Skeletal muscle satellite cell (primary cell): ENCODE measurements around the gene OPN5.

Source experiments
- H3K27me3 ChIP-seq: 2 replicates; pipeline ENCODE4 v1.7.0; 2013; ENCODE audit warnings: low read length; ENCODE audit not compliant: control insufficient read depth, insufficient read depth
- H3K36me3 ChIP-seq: 2 replicates; pipeline ENCODE4 v1.7.0; 2013; ENCODE audit warnings: mild to moderate bottlenecking, control low read depth, low read length; ENCODE audit not compliant: insufficient read depth
- H3K4me1 ChIP-seq: 2 replicates; pipeline ENCODE4 v1.7.0; 2013; ENCODE audit warnings: low read length; ENCODE audit not compliant: control insufficient read depth, insufficient read depth
- H3K4me2 ChIP-seq: 2 replicates; pipeline ENCODE4 v1.7.0; 2013; ENCODE audit warnings: mild to moderate bottlenecking, low read length
- H3K4me3 ChIP-seq: 2 replicates; pipeline ENCODE4 v1.7.0; 2013; ENCODE audit warnings: low read length
- H3K9ac ChIP-seq: 2 replicates; pipeline ENCODE4 v1.7.0; 2013; ENCODE audit warnings: mild to moderate bottlenecking, low read depth, low read length, moderate library complexity
- H3K9me3 ChIP-seq: replicated peaks from 2 replicates; pipeline ENCODE4 v1.7.0; 2013; ENCODE audit warnings: mild to moderate bottlenecking, control low read depth, low read length

Gene OPN5

DNA sequence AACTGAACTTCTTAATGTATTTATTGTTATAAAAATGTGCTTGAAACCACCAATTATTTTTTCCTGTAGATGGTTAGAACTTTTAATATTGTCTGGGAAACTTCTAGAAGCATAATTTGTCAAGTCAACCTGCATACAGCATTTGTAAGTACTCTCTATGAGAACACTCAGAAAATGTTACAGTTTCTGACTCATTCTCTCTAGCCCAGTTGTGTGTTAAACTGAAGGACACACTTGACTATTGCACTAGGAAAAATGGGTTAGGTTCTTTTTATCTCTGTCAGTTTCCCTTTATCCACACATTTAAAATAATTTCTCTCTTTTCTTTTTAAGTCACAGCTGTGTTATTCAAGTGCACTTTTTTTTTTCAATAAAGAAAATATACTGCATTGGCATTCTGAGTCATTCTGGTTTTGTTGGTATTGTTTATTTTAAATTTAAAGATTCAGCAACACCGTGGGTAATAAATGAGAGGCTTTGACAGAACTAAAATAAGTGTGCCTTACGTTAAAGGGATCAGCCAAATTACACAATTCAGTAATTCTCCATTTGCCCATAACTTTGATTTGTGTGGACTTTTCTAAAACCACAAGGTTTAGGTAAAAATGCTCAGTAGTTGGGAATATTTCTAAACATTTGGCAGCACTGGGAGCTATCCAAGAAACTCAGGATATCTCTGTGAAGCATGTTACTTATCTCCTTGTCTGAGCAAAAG lies 50.7 kb downstream of the OPN5 start:
- no peaks in the 10 kb centered on the region for H3K36me3 ChIP-seq
- no peaks in the 10 kb centered on the region for H3K4me1 ChIP-seq
- H3K4me2 ChIP-seq, result no peak overlapping the region
- no peak overlapping the region for H3K9ac ChIP-seq
- no peaks in the 10 kb centered on the region for H3K9me3 ChIP-seq
- H3K4me3 ChIP-seq, result no peak overlapping the region
- no peaks in the 10 kb centered on the region for H3K27me3 ChIP-seq

DNA sequence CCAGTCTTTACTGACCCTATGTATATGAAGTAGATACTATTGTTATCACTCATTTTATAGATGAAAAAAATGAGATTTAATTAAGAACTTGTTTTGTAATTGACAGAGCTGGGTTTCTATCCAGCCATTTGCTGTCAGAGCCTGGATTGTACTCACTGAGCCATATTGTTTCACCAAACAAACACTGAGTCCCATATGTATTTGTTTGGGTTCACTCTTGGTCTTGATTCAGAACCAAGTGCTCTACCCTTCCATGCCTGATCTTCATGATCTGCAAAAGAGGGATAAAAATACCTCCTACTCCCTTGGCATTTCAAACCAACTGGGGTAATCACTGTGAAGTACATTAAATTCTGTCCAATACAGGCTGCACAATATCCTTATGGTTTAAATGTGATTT lies 52.4 kb downstream of the OPN5 start:
- Histone ChIP-seq H3K4me2 (no peak overlapping the region), H3K4me3 (no peak overlapping the region), H3K27me3 (no peaks in the 10 kb centered on the region), H3K4me1 (no peaks in the 10 kb centered on the region), H3K9ac (no peak overlapping the region), H3K9me3 (no peaks in the 10 kb centered on the region), H3K36me3 (no peaks in the 10 kb centered on the region)

DNA sequence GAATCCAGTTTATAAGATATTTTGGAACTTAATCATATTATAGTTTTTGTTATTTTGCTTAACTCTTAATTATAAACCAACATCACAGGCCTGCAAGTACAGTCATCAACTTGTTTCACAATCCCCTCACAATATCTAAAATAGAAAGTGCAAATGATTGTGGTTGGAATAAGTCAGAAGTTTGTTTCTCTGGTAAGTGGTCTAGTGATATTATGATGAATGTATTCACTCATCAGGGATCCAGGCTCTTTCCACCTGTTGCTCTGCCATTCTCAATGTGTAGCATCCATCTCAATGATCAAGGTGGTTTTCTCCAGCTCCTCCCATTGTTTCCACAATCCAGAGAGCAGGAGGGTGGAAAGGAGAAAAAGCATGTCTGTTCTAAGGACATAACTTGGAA lies 54.2 kb downstream of the OPN5 start:
- H3K4me3 ChIP-seq, result no peak overlapping the region
- no peaks in the 10 kb centered on the region for H3K27me3 ChIP-seq
- H3K9me3 ChIP-seq, result no peaks in the 10 kb centered on the region
- H3K4me1 ChIP-seq, result no peaks in the 10 kb centered on the region
- no peak overlapping the region for H3K9ac ChIP-seq
- H3K4me2 ChIP-seq, result no peak overlapping the region
- H3K36me3 ChIP-seq, result no peaks in the 10 kb centered on the region

DNA sequence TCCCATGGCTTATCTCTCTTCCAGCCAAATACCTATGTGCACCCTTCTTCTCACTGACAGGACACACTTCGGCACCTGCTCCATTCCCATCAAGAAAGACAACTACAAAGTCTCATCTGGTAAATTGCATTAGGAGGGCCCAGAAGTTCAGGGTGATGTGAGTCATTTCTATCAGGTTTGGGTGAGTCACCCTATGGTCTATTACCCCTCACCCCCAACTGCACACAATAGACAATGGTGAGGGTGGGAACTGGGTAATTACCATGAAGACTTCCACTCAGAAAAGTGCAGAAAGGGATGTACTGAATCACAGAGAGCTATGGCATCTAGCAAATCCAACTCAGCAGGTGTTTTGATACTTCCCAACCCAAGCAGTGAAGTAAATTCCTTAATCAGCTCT lies 54.8 kb downstream of the OPN5 start:
- no peaks in the 10 kb centered on the region for H3K27me3 ChIP-seq
- H3K4me2 ChIP-seq, result no peak overlapping the region
- H3K36me3 ChIP-seq, result no peaks in the 10 kb centered on the region
- no peak overlapping the region for H3K9ac ChIP-seq
- no peaks in the 10 kb centered on the region for H3K4me1 ChIP-seq
- H3K9me3 ChIP-seq, result no peaks in the 10 kb centered on the region
- no peak overlapping the region for H3K4me3 ChIP-seq

DNA sequence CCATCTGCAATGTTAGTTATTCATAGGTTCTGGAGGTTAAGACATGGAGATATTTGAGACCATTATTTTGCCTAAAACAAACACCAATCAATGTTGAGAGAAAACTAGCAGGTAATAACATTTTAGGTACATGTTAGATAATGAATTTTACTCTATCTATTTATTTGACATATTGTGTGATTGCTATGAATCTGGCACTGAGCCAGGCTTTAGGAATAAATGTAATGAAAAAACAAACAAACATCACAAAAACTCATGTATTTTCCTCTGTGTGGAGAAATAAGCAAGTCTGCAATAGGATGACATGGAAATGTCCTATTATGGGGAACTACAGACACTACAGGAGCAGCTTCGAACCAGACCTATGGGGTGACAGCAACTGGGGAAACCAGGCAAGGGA lies 57.8 kb downstream of the OPN5 start:
- no peaks in the 10 kb centered on the region for H3K4me1 ChIP-seq
- no peaks in the 10 kb centered on the region for H3K9me3 ChIP-seq
- H3K9ac ChIP-seq, result no peak overlapping the region
- H3K27me3 ChIP-seq, result no peaks in the 10 kb centered on the region
- H3K4me3 ChIP-seq, result no peak overlapping the region
- no peak overlapping the region for H3K4me2 ChIP-seq
- H3K36me3 ChIP-seq, result no peaks in the 10 kb centered on the region

DNA sequence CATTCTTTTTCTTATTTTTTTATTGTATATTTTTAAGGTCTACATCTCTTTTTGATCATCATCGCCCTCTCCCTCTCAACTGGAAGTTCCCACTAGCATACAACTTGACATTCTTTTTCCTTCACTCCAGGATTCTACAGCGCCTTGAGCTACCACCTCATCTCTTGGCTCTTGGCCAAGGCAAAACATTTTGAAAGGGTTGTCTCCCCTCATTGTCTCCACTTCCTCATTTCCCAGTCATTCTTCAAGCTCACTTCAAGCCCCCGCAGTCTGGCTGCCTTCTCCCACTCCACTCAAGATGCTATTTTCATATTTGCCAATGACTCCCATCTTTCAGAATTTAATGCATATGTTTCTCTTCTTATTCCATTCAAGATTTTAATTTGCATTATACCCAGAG lies 63.0 kb downstream of the OPN5 start:
- Histone ChIP-seq H3K4me1 (no peaks in the 10 kb centered on the region), H3K36me3 (no peaks in the 10 kb centered on the region), H3K4me3 (no peak overlapping the region), H3K9ac (no peak overlapping the region), H3K27me3 (no peaks in the 10 kb centered on the region), H3K9me3 (no peaks in the 10 kb centered on the region), H3K4me2 (no peak overlapping the region)

DNA sequence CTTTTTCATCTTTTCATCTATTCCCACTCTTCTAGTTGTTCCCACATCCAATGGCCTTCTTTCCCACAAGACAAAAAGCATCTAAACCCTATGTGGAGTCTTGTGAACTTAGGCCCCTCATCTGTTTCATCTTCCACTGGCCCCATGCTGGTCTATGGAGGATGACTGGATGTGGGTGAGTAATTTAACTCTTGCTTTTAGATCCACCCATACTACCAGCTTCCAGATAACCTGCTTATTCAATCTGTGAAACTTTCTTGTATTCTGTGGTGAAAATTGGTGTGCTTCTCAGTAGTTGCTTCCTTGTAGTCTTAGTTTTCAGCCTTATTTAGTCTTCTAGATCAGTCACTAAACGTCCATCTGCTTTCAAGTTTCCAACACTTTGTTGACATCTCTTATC lies 64.9 kb downstream of the OPN5 start:
- Histone ChIP-seq H3K9me3 (no peaks in the 10 kb centered on the region), H3K36me3 (no peaks in the 10 kb centered on the region), H3K4me3 (no peak overlapping the region)

DNA sequence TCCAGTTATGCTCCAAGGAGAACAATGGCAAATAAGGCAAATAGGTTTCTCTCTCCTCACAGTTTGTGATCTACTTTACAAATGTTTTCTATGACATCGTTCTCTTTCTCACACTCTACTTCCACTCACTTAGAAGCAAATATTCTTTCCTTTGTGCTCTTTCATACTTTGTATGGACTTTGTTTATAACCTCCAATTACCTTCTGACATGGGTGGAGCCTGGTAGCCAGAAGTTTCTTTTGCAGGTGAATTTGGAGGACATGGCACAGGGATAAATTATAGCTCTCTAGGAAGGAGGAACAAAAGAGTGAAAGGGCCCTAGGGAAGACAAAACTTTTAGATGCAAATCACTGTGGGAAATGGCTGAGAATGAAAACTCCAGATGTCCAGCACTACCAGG lies 69.3 kb downstream of the OPN5 start:
- Histone ChIP-seq H3K4me1 (no peaks in the 10 kb centered on the region), H3K36me3 (no peaks in the 10 kb centered on the region), H3K27me3 (no peaks in the 10 kb centered on the region), H3K4me3 (no peak overlapping the region), H3K9ac (no peak overlapping the region), H3K9me3 (no peaks in the 10 kb centered on the region), H3K4me2 (no peak overlapping the region)

More for the DNA sequence above, 64.9 kb downstream of the OPN5 start:
- Histone ChIP-seq H3K27me3 (no peaks in the 10 kb centered on the region), H3K4me1 (no peaks in the 10 kb centered on the region), H3K4me2 (no peak overlapping the region), H3K9ac (no peak overlapping the region)

DNA sequence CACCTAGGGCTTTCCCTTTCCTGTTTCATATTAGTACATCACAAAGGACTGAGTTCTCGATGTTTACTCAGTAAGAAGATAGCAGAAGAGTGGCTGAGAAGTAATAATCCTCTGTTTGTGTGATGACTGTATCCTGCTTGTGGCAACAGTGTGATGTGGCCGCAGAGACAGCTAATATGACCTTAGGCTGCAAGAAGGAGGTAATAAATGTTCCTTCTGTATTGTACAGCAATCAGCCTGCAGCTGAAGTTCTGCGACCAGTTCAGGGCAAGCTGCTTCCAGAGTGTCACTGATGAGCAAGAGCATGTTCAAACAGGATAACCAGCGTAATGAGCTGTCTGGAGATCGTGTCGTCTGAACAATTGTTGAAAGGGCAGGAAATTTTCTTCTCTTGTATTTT lies 70.9 kb downstream of the OPN5 start:
- Histone ChIP-seq H3K4me3 (no peak overlapping the region), H3K36me3 (no peaks in the 10 kb centered on the region), H3K9ac (no peak overlapping the region), H3K9me3 (no peaks in the 10 kb centered on the region), H3K4me2 (no peak overlapping the region), H3K27me3 (no peaks in the 10 kb centered on the region), H3K4me1 (no peaks in the 10 kb centered on the region)

DNA sequence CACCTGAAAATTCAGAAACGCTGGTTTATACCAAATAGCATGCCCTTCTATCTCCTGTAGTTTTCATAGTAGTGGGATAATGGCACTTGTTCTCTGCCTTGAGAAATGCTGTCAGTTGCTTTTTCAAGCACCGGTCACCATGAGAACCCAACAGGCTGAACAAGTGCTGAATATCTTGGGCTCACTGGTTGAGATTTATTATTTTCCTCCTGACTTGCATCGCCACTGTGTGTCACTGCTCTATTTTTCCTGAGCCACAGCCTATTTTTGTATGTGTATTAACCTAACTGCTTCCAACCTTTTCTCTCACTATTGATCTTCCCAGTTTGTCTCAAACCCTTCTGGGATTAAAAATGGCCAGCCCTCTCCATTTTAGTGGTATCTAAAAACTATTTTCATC lies 71.9 kb downstream of the OPN5 start:
- Histone ChIP-seq H3K9me3 (no peaks in the 10 kb centered on the region), H3K4me3 (no peak overlapping the region), H3K36me3 (no peaks in the 10 kb centered on the region), H3K27me3 (no peaks in the 10 kb centered on the region), H3K4me2 (no peak overlapping the region), H3K4me1 (no peaks in the 10 kb centered on the region), H3K9ac (no peak overlapping the region)

DNA sequence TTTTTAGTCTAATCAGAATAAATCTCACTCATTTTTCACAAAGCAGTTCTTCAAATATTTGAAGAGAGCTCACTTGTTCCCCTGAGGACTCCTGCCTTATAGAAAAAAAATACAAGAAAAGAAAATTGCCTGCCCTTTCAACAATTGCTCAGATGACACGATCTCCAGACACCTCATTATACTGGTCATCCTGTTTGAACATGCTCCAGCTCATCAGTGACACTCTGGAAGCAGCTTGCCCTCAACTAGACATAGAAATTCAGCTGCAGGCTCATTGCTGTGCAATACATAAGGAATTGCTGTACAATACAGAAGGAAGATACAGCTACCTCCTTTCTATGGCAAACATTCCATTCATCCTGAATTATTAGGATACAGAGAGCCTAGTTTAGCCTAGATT lies 73.1 kb downstream of the OPN5 start:
- Histone ChIP-seq H3K9ac (no peak overlapping the region), H3K9me3 (no peaks in the 10 kb centered on the region), H3K4me3 (no peak overlapping the region), H3K4me1 (no peaks in the 10 kb centered on the region), H3K4me2 (no peak overlapping the region), H3K27me3 (no peaks in the 10 kb centered on the region), H3K36me3 (no peaks in the 10 kb centered on the region)

DNA sequence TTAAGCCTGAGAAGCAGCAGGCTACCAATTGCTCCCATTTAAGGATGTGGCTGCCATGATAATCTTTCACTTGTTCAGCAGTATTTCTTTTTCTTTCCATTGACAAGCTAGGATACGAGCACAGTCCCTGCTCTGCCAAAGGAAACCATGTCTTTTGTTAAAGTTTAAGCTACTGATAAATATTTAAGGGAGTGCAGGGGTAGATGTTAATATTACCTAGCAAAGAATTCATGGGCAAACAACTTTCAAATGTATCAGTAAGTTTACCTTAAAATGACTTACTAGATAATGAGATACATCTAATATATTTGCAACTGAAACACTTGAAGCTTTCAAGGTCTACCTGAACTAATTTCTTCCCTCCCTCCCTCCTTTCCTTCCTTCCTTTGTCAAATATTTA lies 77.3 kb downstream of the OPN5 start:
- Histone ChIP-seq H3K4me2 (no peak overlapping the region), H3K9me3 (no peaks in the 10 kb centered on the region), H3K27me3 (no peaks in the 10 kb centered on the region), H3K9ac (no peak overlapping the region), H3K4me3 (no peak overlapping the region), H3K4me1 (no peaks in the 10 kb centered on the region), H3K36me3 (no peaks in the 10 kb centered on the region)
